DLD1 (cell line): ENCODE measurements around the gene CPO.

Experiments
- in situ Hi-C: cut with HindIII; loops from 2 replicates; pipeline ENCODE4 v1.10.0; 2017; ENCODE audit warnings: low sequenced_read_pairs

The CPO gene

GRCh38 chr2:207012461-207012860, 73.1 kb downstream of the CPO start:
- in situ Hi-C loops = no loop called here

DNA sequence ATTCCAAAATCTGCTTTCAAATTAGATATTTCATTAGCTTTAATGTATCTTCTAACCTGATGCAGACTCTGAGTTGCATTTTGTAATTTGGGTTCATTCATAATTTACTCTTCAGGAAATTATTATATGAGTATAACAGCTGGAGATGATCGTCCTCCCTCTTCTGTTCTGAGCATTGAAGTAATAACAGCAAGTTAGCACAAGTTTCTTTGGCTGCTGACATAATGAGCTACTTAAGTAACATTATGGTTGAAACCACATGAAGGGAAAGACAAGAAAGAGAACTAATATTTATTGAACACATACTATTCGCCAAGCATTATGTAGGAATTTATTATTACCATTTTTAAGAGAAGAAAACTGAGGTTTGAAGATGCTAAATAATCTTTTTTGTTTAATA, 75.1 kb downstream of the CPO start:
- in situ Hi-C loops = no loop called here

GRCh38 chr2:207015901-207016300, 76.6 kb downstream of the CPO start:
- in situ Hi-C loops = no loop called here
